Transverse colon (tissue), 4 donors: ENCODE data around the gene ZNF138. TPM values are rescaled to one million over a fixed set of nuclear protein-coding genes. Genes with fewer than 3 reads are reported as not detected.

Experiments used
- DNase-seq: peaks from one replicate; pipeline ENCODE4 v3.0.0-alpha.2; 2019
- H3K27ac ChIP-seq, 4 donors: fragments of 200-600 bp; sonication (generic); 2 replicates each; pipeline ENCODE4 v1.5.1; 2016 to 2018; ENCODE audit warnings: inconsistent platforms in 4 of 4
- H3K27me3 ChIP-seq: fragments of 200-600 bp; sonication (generic); 2 replicates; pipeline ENCODE4 v1.5.1; 2017; ENCODE audit warnings: inconsistent platforms
- H3K36me3 ChIP-seq, 4 donors: fragments of 200-600 bp; sonication (generic); 2 replicates each; pipeline ENCODE4 v1.5.1; 2017 to 2019; ENCODE audit warnings: inconsistent platforms in 4 of 4
- H3K4me1 ChIP-seq, 4 donors: fragments of 200-600 bp; sonication (generic); 2 replicates each; pipeline ENCODE4 v1.5.1; 2017 to 2020; ENCODE audit warnings: inconsistent platforms in 4 of 4
- H3K4me3 ChIP-seq, 4 donors: fragments of 200-600 bp; sonication (generic); 1 replicate in 1 of 4; 2 replicates in 3 of 4; pipeline versions ENCODE4 v1.5.1 to v1.6.1; 2017 to 2019; ENCODE audit warnings: inconsistent platforms in 4 of 4
- H3K9me3 ChIP-seq, 2 donors: fragments of 200-600 bp; sonication (generic); 2 replicates each; pipeline ENCODE4 v1.5.1; 2017 to 2019; ENCODE audit warnings: inconsistent platforms in 2 of 2
- EP300 ChIP-seq: sonication (generic); formaldehyde crosslinking; IDR thresholded peaks from one replicate; pipeline ENCODE4 v1.6.1; 2017; ENCODE audit warnings: antibody characterized with exemption, low read depth
- POLR2A ChIP-seq: fragments of 450-650 bp; IDR thresholded peaks from one replicate; pipeline ENCODE4 v1.6.1; 2016; ENCODE audit warnings: antibody characterized with exemption, mild to moderate bottlenecking, moderate library complexity
- POLR2AphosphoS5 ChIP-seq, 3 donors: sonication (generic); formaldehyde crosslinking; IDR thresholded peaks; one replicate each; pipeline ENCODE4 v1.6.1; 2016; ENCODE audit warnings: antibody characterized with exemption in 3 of 3
- WGBS, 2 donors: methylation state at CpG; one replicate each; pipeline ENCODE4 v1.1.5; 2018; ENCODE audit warnings: low coverage in 1 of 2; 5-methylcytosine and 5-hydroxymethylcytosine counted together
- in situ Hi-C, 4 donors: fragments of 200-750 bp; cut with MboI; loops; one replicate each; pipeline versions ENCODE4 v1.15.0 to v1.15.1; 2017; ENCODE audit warnings: low sequenced_read_pairs in 3 of 4, low pct_ligation_motif_present in 1 of 4, low pct_unique_long_range_greater_than_20kb in 1 of 4
- intact Hi-C: fragments of 100-400 bp; cut with DNase I; formaldehyde crosslinking; loops from one replicate; pipeline ENCODE4 v1.15.1; 2023; ENCODE audit warnings: low total_unique reads
- total RNA-seq, 4 donors: library from RNA; depleted of rRNA; stranded (reverse); fragments of >200 nt; gene quantifications; one replicate each; pipeline ENCODE4 v1.1.0, GENCODE V29; 2016
- TF ChIP-seq, protein P1 (sequence below), 5 experiments: fragments of 200-600 bp in 3 of 5; fragments of 450-650 bp in 2 of 5; sonication (generic) in 3 of 5; IDR thresholded peaks; 1 replicate in 2 of 5; 2 replicates in 3 of 5; pipeline ENCODE4 v1.5.1; 2016 to 2017; ENCODE audit warnings: antibody characterized with exemption in 5 of 5, inconsistent platforms in 3 of 5, mild to moderate bottlenecking in 2 of 5, moderate library complexity in 1 of 5

Gene ZNF138
- total RNA-seq, 4 donors from 2014 or later, result 4.2 to 17.2 (median 10.9) TPM

DNA sequence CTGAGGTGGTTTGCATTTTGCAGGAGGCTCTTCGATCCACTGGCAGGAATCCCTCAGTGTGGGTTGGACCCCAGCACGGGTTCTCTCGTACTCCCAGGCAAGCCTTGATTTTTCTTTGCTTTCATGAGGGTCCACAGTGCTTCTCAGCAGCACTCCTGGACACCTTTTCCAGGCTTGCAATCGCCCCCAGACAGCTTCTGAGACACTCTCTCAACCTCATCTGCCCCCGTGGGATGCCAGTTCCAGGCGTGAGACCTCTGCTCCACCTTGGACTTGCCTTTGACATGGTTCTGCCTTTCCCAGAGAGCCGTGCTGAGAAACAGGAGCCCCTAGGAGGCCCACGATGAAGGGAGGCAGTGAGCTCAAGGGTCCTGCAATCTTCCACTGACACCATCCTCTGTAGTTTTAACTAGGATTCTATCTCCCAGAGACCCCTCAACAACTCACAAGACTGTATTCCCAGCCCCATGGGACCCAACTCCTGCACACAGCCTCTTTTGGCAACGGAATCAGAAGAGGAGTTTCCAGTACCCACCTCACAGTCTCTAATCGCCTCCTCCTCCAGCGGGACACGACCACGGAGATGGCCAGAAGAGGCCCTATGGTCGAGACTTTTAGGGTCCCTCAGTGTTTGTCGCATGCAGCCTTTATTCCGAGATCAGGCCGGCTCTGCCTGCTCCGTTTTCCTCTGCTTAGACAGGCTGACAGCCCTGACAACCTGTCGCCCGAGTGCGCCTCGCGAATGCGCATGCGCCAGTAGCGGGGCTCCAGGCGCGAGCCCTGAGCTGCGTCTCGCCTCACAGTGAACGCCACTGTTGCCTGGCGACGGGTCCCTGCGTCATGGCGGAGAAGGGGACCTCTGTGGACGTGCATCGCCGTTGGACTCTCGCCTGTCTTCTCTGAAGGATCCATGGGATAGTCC is 82.8 kb downstream of the ZNF138 start:
- Histone ChIP-seq H3K4me3 (peak overlapping the region in 3 of 4 donors; percentile 22 to 37 (median 22)), H3K27me3 (peaks cover 1% of the 10 kb centered on the region), H3K9me3 (no peaks in the 10 kb centered on the region), H3K36me3 (no peaks in the 10 kb centered on the region), H3K27ac (no peak overlapping the region), H3K4me1 (peaks cover 0 to 5% (median 2%) of the 10 kb centered on the region in 4 donors)
- in situ Hi-C loops (loop anchor here in 1 of 4 donors (25.0 kb wide), 1 partner anchor 90 kb away; the partner anchor contains the start of gene ZNF138), intact Hi-C loops (no loop called here)
- WGBS, 2 donors, result 7 to 46% methylated on average over 3 to 18 of the region's 39 CpGs
- TF ChIP-seq EP300 (no peak), POLR2AphosphoS5 (IDR thresholded peaks at IDR 0.05) (no peak), POLR2A (no peak)
- TF ChIP-seq, protein P1, sequence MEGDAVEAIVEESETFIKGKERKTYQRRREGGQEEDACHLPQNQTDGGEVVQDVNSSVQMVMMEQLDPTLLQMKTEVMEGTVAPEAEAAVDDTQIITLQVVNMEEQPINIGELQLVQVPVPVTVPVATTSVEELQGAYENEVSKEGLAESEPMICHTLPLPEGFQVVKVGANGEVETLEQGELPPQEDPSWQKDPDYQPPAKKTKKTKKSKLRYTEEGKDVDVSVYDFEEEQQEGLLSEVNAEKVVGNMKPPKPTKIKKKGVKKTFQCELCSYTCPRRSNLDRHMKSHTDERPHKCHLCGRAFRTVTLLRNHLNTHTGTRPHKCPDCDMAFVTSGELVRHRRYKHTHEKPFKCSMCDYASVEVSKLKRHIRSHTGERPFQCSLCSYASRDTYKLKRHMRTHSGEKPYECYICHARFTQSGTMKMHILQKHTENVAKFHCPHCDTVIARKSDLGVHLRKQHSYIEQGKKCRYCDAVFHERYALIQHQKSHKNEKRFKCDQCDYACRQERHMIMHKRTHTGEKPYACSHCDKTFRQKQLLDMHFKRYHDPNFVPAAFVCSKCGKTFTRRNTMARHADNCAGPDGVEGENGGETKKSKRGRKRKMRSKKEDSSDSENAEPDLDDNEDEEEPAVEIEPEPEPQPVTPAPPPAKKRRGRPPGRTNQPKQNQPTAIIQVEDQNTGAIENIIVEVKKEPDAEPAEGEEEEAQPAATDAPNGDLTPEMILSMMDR (IDR thresholded peaks at IDR 0.05), result no peak
- peak; percentile 44 for DNase-seq

DNA sequence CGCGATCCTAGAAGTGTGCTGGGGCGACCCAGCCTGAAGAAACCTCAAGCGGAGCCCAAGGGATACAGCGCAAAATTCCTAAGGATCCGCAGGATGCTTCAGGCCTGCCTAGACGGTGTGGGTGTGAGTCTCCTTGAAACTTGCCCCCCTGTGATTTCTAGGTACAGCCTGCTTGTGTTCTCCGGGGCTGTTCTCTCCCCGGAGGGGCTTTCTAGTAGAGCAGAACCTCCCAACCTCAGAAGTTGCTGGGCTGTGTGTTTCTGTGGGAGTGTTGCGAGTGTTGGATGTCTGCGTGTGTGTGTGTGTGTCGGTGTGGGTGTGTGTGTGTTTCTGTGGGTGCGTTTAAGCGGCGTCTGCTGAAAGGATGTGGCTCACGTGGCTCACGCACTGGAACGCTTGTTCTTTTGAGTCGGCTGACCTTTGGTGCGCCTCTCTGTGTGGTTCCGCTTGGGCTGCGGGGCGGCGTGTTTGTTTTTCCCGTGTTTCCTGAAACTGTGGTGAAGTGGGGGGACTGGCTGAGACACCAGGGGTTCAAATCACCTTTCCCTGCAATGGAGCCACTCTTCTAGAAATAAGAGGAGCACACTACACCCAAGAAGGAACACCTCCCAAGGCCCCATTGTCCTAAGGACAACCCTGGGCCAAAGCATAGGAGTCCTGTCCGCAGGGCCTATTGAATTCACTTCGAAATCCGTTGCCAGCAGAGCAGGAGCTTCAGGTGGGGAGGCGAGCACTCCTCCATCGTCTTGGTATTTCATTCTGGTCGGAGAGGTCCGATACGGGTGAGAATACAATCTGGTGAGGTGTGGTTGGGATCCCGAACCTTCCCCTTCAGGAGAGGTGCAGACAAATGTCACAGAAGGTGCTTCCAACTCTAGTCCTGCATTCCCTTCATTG is 83.7 kb downstream of the ZNF138 start:
- Histone ChIP-seq H3K27ac (no peak overlapping the region), H3K4me1 (peaks cover 0 to 6% (median 2%) of the 10 kb centered on the region in 4 donors), H3K4me3 (peak overlapping the region in 3 of 4 donors; percentile 22 to 37 (median 22)), H3K36me3 (no peaks in the 10 kb centered on the region), H3K9me3 (no peaks in the 10 kb centered on the region), H3K27me3 (peaks cover 9% of the 10 kb centered on the region)
- DNase-seq, result no peak
- TF ChIP-seq POLR2AphosphoS5 (IDR thresholded peaks at IDR 0.05) (no peak), EP300 (no peak)
- 76 to 100% methylated on average over 2 to 34 of the region's 34 CpGs for WGBS, 2 donors
- in situ Hi-C loops, result loop anchor here in 1 of 4 donors (25.0 kb wide), 1 partner anchor 91 kb away; the partner anchor contains the start of gene ZNF138
- intact Hi-C loops, result no loop called here

DNA sequence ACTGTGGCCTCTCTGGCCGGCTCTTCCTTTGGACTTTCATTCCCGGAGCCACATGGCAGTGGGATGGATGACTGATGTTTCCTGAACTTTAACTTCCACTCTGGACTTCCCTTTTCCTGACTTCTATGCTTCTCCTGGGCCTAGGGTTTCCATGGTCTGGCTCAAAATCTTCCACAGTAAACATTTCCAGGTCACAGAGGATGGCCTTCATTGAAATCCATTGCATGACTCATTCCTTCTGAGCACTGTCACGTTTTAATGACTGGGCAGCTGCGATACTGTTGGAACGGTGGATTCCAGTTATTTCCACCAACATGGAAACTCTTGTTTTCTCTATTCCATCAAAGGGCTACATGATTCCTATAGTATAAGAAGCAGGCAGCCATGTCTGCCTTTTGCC is 84.5 kb downstream of the ZNF138 start:
- intact Hi-C loops, result no loop called here
- H3K4me3 ChIP-seq, result no peak overlapping the region
- 83 to 93% methylated on average over 3 to 5 of the region's 5 CpGs for WGBS, 2 donors
- H3K36me3 ChIP-seq, result no peaks in the 10 kb centered on the region
- TF ChIP-seq, protein P1 (IDR thresholded peaks at IDR 0.05), result no peak
- no peak for TF ChIP-seq POLR2A
- TF ChIP-seq POLR2AphosphoS5 (IDR thresholded peaks at IDR 0.05), result no peak
- TF ChIP-seq EP300, result no peak
- in situ Hi-C loops, result loop anchor here in 1 of 4 donors (25.0 kb wide), 1 partner anchor 91 kb away; the partner anchor contains the start of gene ZNF138
- H3K27ac ChIP-seq, result no peak overlapping the region
- DNase-seq, result no peak
- H3K9me3 ChIP-seq, result no peaks in the 10 kb centered on the region
- H3K4me1 ChIP-seq, result peaks cover 0 to 6% (median 2%) of the 10 kb centered on the region in 4 donors
- H3K27me3 ChIP-seq, result peaks cover 9% of the 10 kb centered on the region

DNA sequence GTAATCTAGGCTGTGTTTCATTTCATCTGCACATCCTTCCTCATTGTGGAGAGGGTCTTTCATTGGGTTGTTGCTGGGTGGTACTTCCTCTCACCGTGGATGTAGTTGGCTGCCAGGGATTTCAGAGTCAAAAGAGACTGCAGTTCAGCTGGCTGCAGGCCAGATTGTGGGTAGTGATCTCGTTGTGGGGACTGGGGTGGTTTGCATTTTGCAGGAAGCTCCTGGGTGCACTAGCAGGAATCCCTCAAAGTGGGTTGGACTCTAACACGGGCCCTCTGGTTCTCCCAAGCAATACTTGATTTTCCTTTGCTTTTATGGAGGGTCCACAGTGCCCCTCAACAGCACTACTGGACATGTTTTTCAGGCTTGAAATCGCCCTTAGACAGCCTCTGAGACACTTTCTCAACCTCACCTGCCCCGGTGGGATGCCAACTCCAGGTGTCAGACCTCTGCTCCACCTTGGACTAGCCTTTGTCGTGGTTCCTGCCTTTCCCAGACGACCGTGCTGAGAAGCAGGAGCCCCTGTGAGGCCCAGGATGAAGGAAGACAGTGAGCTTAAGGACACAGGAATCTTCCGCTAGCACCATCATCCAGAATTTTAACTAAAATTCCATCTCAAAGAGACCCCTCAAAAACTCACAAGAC is 85.0 kb downstream of the ZNF138 start:
- H3K36me3 ChIP-seq, result no peaks in the 10 kb centered on the region
- peaks cover 9% of the 10 kb centered on the region for H3K27me3 ChIP-seq
- no peak overlapping the region for H3K27ac ChIP-seq
- intact Hi-C loops, result no loop called here
- TF ChIP-seq, protein P1 (IDR thresholded peaks at IDR 0.05), result no peak
- TF ChIP-seq POLR2AphosphoS5 (IDR thresholded peaks at IDR 0.05), result no peak
- no peak for TF ChIP-seq EP300
- TF ChIP-seq POLR2A, result no peak
- no peaks in the 10 kb centered on the region for H3K9me3 ChIP-seq
- no peak overlapping the region for H3K4me3 ChIP-seq
- in situ Hi-C loops, result loop anchor here in 1 of 4 donors (25.0 kb wide), 1 partner anchor 92 kb away; the partner anchor contains the start of gene ZNF138
- no peak for DNase-seq
- peaks cover 0 to 6% (median 2%) of the 10 kb centered on the region in 4 donors for H3K4me1 ChIP-seq
- WGBS, 2 donors, result 76 to 80% methylated on average over 1 to 9 of the region's 9 CpGs
